Astrocyte (in vitro differentiated cells and primary cell): ENCODE results near the gene CYP1B1.

Source experiments
- CTCF ChIP-seq: IDR thresholded peaks from 2 replicates; pipeline ENCODE4 v1.5.1; 2011; ENCODE audit warnings: low read depth, mild to moderate bottlenecking, inconsistent platforms, low read length, moderate library complexity; ENCODE audit not compliant: insufficient read depth
- EZH2 ChIP-seq: IDR thresholded peaks from 2 replicates; pipeline ENCODE4 v1.6.1; 2012; ENCODE audit warnings: mild to moderate bottlenecking, low read length, inconsistent platforms; ENCODE audit not compliant: insufficient read depth

GRCh38 chr2:38037757-38038621 is 38.0 kb downstream of the CYP1B1 start:
- TF ChIP-seq CTCF: peak; percentile 19
- no peak for TF ChIP-seq EZH2
